Dendritic cell treated with granulocyte-macrophage colony-stimulating factor and Interleukin-4, amounts not matched to agents 40 ng/mL and 50 ng/mL, for 4 days (primary cell): ENCODE measurements around the gene C2orf49.

Source experiments
- H3K27ac Mint-ChIP-seq: one replicate; pipeline ENCODE4 v1.8.0; 2022; ENCODE audit warnings: mild to moderate bottlenecking, mixed read lengths
- H3K27me3 Mint-ChIP-seq: one replicate; pipeline ENCODE4 v1.8.0; 2022; ENCODE audit warnings: mild to moderate bottlenecking, mixed read lengths
- H3K36me3 Mint-ChIP-seq: one replicate; pipeline ENCODE4 v1.8.0; 2022; ENCODE audit warnings: low read depth, mixed read lengths
- H3K4me1 Mint-ChIP-seq: one replicate; pipeline ENCODE4 v1.8.0; 2022; ENCODE audit warnings: low read depth, mixed read lengths
- H3K4me3 Mint-ChIP-seq: one replicate; pipeline ENCODE4 v1.8.0; 2022; ENCODE audit warnings: mild to moderate bottlenecking, moderate library complexity, mixed read lengths
- H3K9me3 Mint-ChIP-seq: one replicate; pipeline ENCODE4 v1.8.0; 2022; ENCODE audit warnings: mixed read lengths
- intact Hi-C: fragments of 100-400 bp; cut with micrococcal nuclease; formaldehyde crosslinking; loops from one replicate; pipeline ENCODE4 v1.15.0; 2022

Gene C2orf49

GRCh38 chr2:105388971-105389381, 51.6 kb downstream of the C2orf49 start:
- Mint-ChIP-seq H3K4me3 (no peak overlapping the region), H3K4me1 (peaks cover 12% of the 10 kb centered on the region), H3K27ac (no peak overlapping the region), H3K27me3 (peaks cover 16% of the 10 kb centered on the region), H3K36me3 (no peaks in the 10 kb centered on the region), H3K9me3 (no peaks in the 10 kb centered on the region)
- intact Hi-C loops, result no loop called here

- peaks cover 8% of the 10 kb centered on the region for H3K4me1 Mint-ChIP-seq
- H3K4me3 Mint-ChIP-seq, result no peak overlapping the region
- no peak overlapping the region for H3K27ac Mint-ChIP-seq
- intact Hi-C loops, result no loop called here
- no peaks in the 10 kb centered on the region for H3K36me3 Mint-ChIP-seq
- peaks cover 17% of the 10 kb centered on the region for H3K27me3 Mint-ChIP-seq
- H3K9me3 Mint-ChIP-seq, result no peaks in the 10 kb centered on the region
Observed at GRCh38 chr2:105390454-105390853, 53.1 kb downstream of the C2orf49 start.

GRCh38 chr2:105391058-105391627, 53.8 kb downstream of the C2orf49 start:
- intact Hi-C loops, result no loop called here
- no peak overlapping the region for H3K4me3 Mint-ChIP-seq
- peaks cover 8% of the 10 kb centered on the region for H3K4me1 Mint-ChIP-seq
- H3K27me3 Mint-ChIP-seq, result peaks cover 18% of the 10 kb centered on the region
- no peak overlapping the region for H3K27ac Mint-ChIP-seq
- no peaks in the 10 kb centered on the region for H3K36me3 Mint-ChIP-seq
- no peaks in the 10 kb centered on the region for H3K9me3 Mint-ChIP-seq

- Mint-ChIP-seq H3K4me1 (peaks cover 8% of the 10 kb centered on the region), H3K27ac (no peak overlapping the region), H3K27me3 (peaks cover 25% of the 10 kb centered on the region), H3K36me3 (no peaks in the 10 kb centered on the region), H3K4me3 (no peak overlapping the region), H3K9me3 (no peaks in the 10 kb centered on the region)
- intact Hi-C loops, result no loop called here
Observed at GRCh38 chr2:105391763-105392662, 54.7 kb downstream of the C2orf49 start.

GRCh38 chr2:105393373-105394055, 56.2 kb downstream of the C2orf49 start:
- Mint-ChIP-seq H3K27me3 (peaks cover 38% of the 10 kb centered on the region), H3K36me3 (no peaks in the 10 kb centered on the region), H3K9me3 (no peaks in the 10 kb centered on the region), H3K4me1 (peaks cover 4% of the 10 kb centered on the region), H3K27ac (no peak overlapping the region), H3K4me3 (no peak overlapping the region)
- intact Hi-C loops, result no loop called here

GRCh38 chr2:105394951-105395611, 57.7 kb downstream of the C2orf49 start:
- Mint-ChIP-seq H3K27me3 (peaks cover 53% of the 10 kb centered on the region), H3K9me3 (no peaks in the 10 kb centered on the region), H3K4me3 (no peak overlapping the region), H3K4me1 (peaks cover 8% of the 10 kb centered on the region), H3K27ac (no peak overlapping the region), H3K36me3 (no peaks in the 10 kb centered on the region)
- intact Hi-C loops, result no loop called here

GRCh38 chr2:105395691-105396090, 58.4 kb downstream of the C2orf49 start:
- intact Hi-C loops, result no loop called here
- Mint-ChIP-seq H3K27me3 (peaks cover 56% of the 10 kb centered on the region), H3K4me1 (peaks cover 8% of the 10 kb centered on the region), H3K9me3 (no peaks in the 10 kb centered on the region), H3K36me3 (no peaks in the 10 kb centered on the region), H3K27ac (no peak overlapping the region), H3K4me3 (no peak overlapping the region)

- intact Hi-C loops, result no loop called here
- no peaks in the 10 kb centered on the region for H3K36me3 Mint-ChIP-seq
- peaks cover 8% of the 10 kb centered on the region for H3K4me1 Mint-ChIP-seq
- H3K4me3 Mint-ChIP-seq, result no peak overlapping the region
- H3K27ac Mint-ChIP-seq, result no peak overlapping the region
- H3K27me3 Mint-ChIP-seq, result peaks cover 56% of the 10 kb centered on the region
- H3K9me3 Mint-ChIP-seq, result no peaks in the 10 kb centered on the region
Observed at GRCh38 chr2:105396254-105397024, 59.1 kb downstream of the C2orf49 start.

GRCh38 chr2:105397025-105397722, 59.8 kb downstream of the C2orf49 start:
- no peak overlapping the region for H3K4me3 Mint-ChIP-seq
- intact Hi-C loops, result no loop called here
- H3K27me3 Mint-ChIP-seq, result peaks cover 58% of the 10 kb centered on the region
- no peak overlapping the region for H3K27ac Mint-ChIP-seq
- peaks cover 8% of the 10 kb centered on the region for H3K4me1 Mint-ChIP-seq
- no peaks in the 10 kb centered on the region for H3K9me3 Mint-ChIP-seq
- no peaks in the 10 kb centered on the region for H3K36me3 Mint-ChIP-seq

- Mint-ChIP-seq H3K9me3 (no peaks in the 10 kb centered on the region), H3K36me3 (no peaks in the 10 kb centered on the region), H3K4me1 (peaks cover 8% of the 10 kb centered on the region), H3K27me3 (peaks cover 57% of the 10 kb centered on the region), H3K4me3 (peak overlapping the region; percentile 80), H3K27ac (no peak overlapping the region)
- intact Hi-C loops, result no loop called here
Observed at GRCh38 chr2:105397953-105398335, 60.6 kb downstream of the C2orf49 start.

- Mint-ChIP-seq H3K4me3 (peak within 1 kb of the TSS; percentile 80), H3K4me1 (peaks cover 8% of the 10 kb centered on the region), H3K36me3 (no peaks in the 10 kb centered on the region), H3K9me3 (no peaks in the 10 kb centered on the region), H3K27me3 (peaks cover 57% of the 10 kb centered on the region), H3K27ac (peak within 1 kb of the TSS; percentile 76)
- intact Hi-C loops, result no loop called here
Observed at GRCh38 chr2:105398336-105399206, 61.2 kb downstream of the C2orf49 start, which contains the start of gene FHL2. TSS of gene FHL2 (minus strand) at chr2:105399051. CDS start at chr2:105386516, 12,535 bp downstream.
